ENCODE data around the gene CCDC57.

The CCDC57 gene

GRCh38 chr17:82232322-82232820 lies 19.7 kb upstream of the CCDC57 start:
- Histone ChIP-seq H3K36me3 (ENCODE audit: control insufficient read depth in 1 of 2, insufficient read depth in 2 of 2, low read length in 2 of 2) (peaks cover 0 to 3% of the 10 kb centered on the region in 2 donors), H3K4me1 (ENCODE audit: control insufficient read depth in 1 of 2, insufficient read depth in 2 of 2, low read length in 2 of 2) (peaks cover 0 to 37% of the 10 kb centered on the region in 2 donors), H3K9me3 (ENCODE audit: control insufficient read depth in 1 of 2, low read length in 2 of 2) (no peaks in the 10 kb centered on the region), H3K4me3 (ENCODE audit: low read depth in 1 of 2, low read length in 2 of 2) (peak overlapping the region in 1 of 2 donors; percentile 73), H3K27ac (ENCODE audit: low read length) (no peak overlapping the region), H3K27me3 (ENCODE audit: low read depth, low read length) (no peaks in the 10 kb centered on the region)

DNA sequence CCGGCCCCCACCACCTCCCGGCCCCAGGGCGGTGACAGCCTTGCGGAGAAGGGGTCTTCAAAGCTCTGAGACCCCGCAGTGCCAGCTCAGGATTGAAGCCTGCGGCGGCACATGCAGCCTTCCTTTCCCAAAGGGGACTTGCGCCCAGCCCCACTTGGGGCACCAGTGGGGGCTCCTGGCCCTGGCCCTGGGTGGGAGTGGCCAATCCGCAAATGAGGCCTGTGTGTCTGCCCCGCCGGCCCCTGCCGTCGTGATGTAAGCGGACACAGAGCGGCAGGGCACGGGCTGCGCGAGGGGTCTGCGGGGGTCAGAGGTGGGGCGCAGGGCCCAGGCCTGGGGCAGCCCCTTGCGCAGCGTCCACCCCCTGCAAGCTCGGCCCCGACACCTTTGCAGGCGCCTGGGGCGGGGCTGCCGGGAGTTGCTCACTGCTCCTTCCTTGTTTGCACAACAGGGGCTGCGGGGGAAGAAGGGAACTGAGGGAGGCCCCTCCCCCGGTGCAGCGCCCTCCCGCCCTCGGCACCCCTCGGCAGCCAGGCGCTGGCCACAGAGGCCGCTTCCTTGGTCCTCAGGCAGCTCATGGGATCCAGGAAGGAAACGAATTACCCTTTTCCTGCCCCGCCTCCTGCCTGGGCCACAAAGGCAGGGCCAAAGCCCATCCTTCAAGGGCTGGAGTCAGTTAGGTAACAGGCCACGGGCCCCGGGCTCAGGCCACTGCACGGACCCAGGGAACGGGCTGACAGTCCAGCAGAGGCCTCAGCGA lies 19.1 kb upstream of the CCDC57 start:
- H3K36me3 ChIP-seq (ENCODE audit: control insufficient read depth in 1 of 2, insufficient read depth in 2 of 2, low read length in 2 of 2) = no peaks in the 10 kb centered on the region
- H3K4me1 ChIP-seq (ENCODE audit: control insufficient read depth in 1 of 2, insufficient read depth in 2 of 2, low read length in 2 of 2) = peaks cover 0 to 36% of the 10 kb centered on the region in 2 donors
- no peaks in the 10 kb centered on the region for H3K9me3 ChIP-seq (ENCODE audit: control insufficient read depth in 1 of 2, low read length in 2 of 2)
- H3K4me3 ChIP-seq (ENCODE audit: low read depth in 1 of 2, low read length in 2 of 2) = peak overlapping the region; percentile 52 to 73
- H3K27ac ChIP-seq (ENCODE audit: low read length) = peak overlapping the region; percentile 31
- H3K27me3 ChIP-seq (ENCODE audit: low read depth, low read length) = no peaks in the 10 kb centered on the region

GRCh38 chr17:82231312-82231561 lies 18.6 kb upstream of the CCDC57 start:
- Histone ChIP-seq H3K27ac (ENCODE audit: low read length) (peak overlapping the region; percentile 31), H3K4me1 (ENCODE audit: control insufficient read depth in 1 of 2, insufficient read depth in 2 of 2, low read length in 2 of 2) (peaks cover 0 to 31% of the 10 kb centered on the region in 2 donors), H3K4me3 (ENCODE audit: low read depth in 1 of 2, low read length in 2 of 2) (peak overlapping the region; percentile 52 to 73), H3K27me3 (ENCODE audit: low read depth, low read length) (no peaks in the 10 kb centered on the region), H3K36me3 (ENCODE audit: control insufficient read depth in 1 of 2, insufficient read depth in 2 of 2, low read length in 2 of 2) (no peaks in the 10 kb centered on the region), H3K9me3 (ENCODE audit: control insufficient read depth in 1 of 2, low read length in 2 of 2) (no peaks in the 10 kb centered on the region)

GRCh38 chr17:82230609-82231311 lies 18.1 kb upstream of the CCDC57 start:
- H3K9me3 ChIP-seq (ENCODE audit: control insufficient read depth in 1 of 2, low read length in 2 of 2) = no peaks in the 10 kb centered on the region
- peaks cover 0 to 27% of the 10 kb centered on the region in 2 donors for H3K4me1 ChIP-seq (ENCODE audit: control insufficient read depth in 1 of 2, insufficient read depth in 2 of 2, low read length in 2 of 2)
- no peaks in the 10 kb centered on the region for H3K36me3 ChIP-seq (ENCODE audit: control insufficient read depth in 1 of 2, insufficient read depth in 2 of 2, low read length in 2 of 2)
- H3K27ac ChIP-seq (ENCODE audit: low read length) = peak overlapping the region; percentile 31
- peak overlapping the region; percentile 52 to 73 for H3K4me3 ChIP-seq (ENCODE audit: low read depth in 1 of 2, low read length in 2 of 2)
- no peaks in the 10 kb centered on the region for H3K27me3 ChIP-seq (ENCODE audit: low read depth, low read length)

GRCh38 chr17:82229698-82230608 lies 17.3 kb upstream of the CCDC57 start:
- Histone ChIP-seq H3K27me3 (ENCODE audit: low read depth, low read length) (no peaks in the 10 kb centered on the region), H3K9me3 (ENCODE audit: control insufficient read depth in 1 of 2, low read length in 2 of 2) (no peaks in the 10 kb centered on the region), H3K27ac (ENCODE audit: low read length) (peak overlapping the region; percentile 31), H3K4me1 (ENCODE audit: control insufficient read depth in 1 of 2, insufficient read depth in 2 of 2, low read length in 2 of 2) (peaks cover 0 to 21% of the 10 kb centered on the region in 2 donors), H3K4me3 (ENCODE audit: low read depth in 1 of 2, low read length in 2 of 2) (peak overlapping the region; percentile 52 to 73), H3K36me3 (ENCODE audit: control insufficient read depth in 1 of 2, insufficient read depth in 2 of 2, low read length in 2 of 2) (no peaks in the 10 kb centered on the region)

- peak within 1 kb of the TSS; percentile 52 to 73 for H3K4me3 ChIP-seq (ENCODE audit: low read depth in 1 of 2, low read length in 2 of 2)
- H3K27ac ChIP-seq (ENCODE audit: low read length) = peak within 1 kb of the TSS; percentile 39
- no peaks in the 10 kb centered on the region for H3K27me3 ChIP-seq (ENCODE audit: low read depth, low read length)
- peaks cover 0 to 21% of the 10 kb centered on the region in 2 donors for H3K4me1 ChIP-seq (ENCODE audit: control insufficient read depth in 1 of 2, insufficient read depth in 2 of 2, low read length in 2 of 2)
- no peaks in the 10 kb centered on the region for H3K9me3 ChIP-seq (ENCODE audit: control insufficient read depth in 1 of 2, low read length in 2 of 2)
- H3K36me3 ChIP-seq (ENCODE audit: control insufficient read depth in 1 of 2, insufficient read depth in 2 of 2, low read length in 2 of 2) = no peaks in the 10 kb centered on the region
Measured at GRCh38 chr17:82228842-82229697, 16.4 kb upstream of the CCDC57 start, which contains the start of gene SLC16A3. SLC16A3 (plus strand) TSS chr17:82229042; CDS start chr17:82236009, 6,967 bp downstream.

DNA sequence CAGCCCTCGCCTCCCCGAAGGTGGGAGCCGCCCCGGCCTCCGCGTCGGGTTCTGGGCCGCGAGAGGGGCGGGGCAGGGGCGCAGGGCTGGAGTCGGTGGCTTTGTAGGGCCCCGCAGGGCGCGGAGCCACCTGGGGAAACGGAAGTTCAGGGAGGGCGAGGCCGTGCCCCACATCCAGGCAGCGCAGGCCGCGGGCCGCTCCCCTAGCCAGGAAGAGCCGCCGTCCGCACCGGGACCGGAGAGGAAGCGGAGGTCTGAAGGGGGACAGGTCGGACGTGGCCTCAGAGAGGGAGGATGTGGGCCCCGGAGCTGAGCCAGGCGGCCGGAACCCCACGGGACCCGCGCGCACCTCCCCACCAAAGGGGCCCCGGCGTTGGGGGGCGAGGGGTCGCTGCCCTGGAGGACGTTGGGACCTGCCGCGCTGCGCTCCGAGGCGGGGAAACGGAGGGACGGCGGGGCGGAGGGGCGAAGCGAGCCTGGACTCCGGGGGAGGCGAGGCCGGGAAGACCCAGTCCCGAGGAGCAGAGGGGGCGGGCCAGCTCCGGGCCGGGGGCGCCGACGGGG lies 15.7 kb upstream of the CCDC57 start:
- Histone ChIP-seq H3K27ac (ENCODE audit: low read length) (peak overlapping the region; percentile 39), H3K9me3 (ENCODE audit: control insufficient read depth in 1 of 2, low read length in 2 of 2) (no peaks in the 10 kb centered on the region), H3K36me3 (ENCODE audit: control insufficient read depth in 1 of 2, insufficient read depth in 2 of 2, low read length in 2 of 2) (no peaks in the 10 kb centered on the region), H3K27me3 (ENCODE audit: low read depth, low read length) (no peaks in the 10 kb centered on the region), H3K4me3 (ENCODE audit: low read depth in 1 of 2, low read length in 2 of 2) (peak overlapping the region in 1 of 2 donors; percentile 43), H3K4me1 (ENCODE audit: control insufficient read depth in 1 of 2, insufficient read depth in 2 of 2, low read length in 2 of 2) (peaks cover 0 to 21% of the 10 kb centered on the region in 2 donors)

- peaks cover 0 to 21% of the 10 kb centered on the region in 2 donors for H3K4me1 ChIP-seq (ENCODE audit: control insufficient read depth in 1 of 2, insufficient read depth in 2 of 2, low read length in 2 of 2)
- H3K9me3 ChIP-seq (ENCODE audit: control insufficient read depth in 1 of 2, low read length in 2 of 2) = no peaks in the 10 kb centered on the region
- peak overlapping the region; percentile 39 for H3K27ac ChIP-seq (ENCODE audit: low read length)
- H3K4me3 ChIP-seq (ENCODE audit: low read depth in 1 of 2, low read length in 2 of 2) = peak overlapping the region in 1 of 2 donors; percentile 43
- H3K27me3 ChIP-seq (ENCODE audit: low read depth, low read length) = no peaks in the 10 kb centered on the region
- no peaks in the 10 kb centered on the region for H3K36me3 ChIP-seq (ENCODE audit: control insufficient read depth in 1 of 2, insufficient read depth in 2 of 2, low read length in 2 of 2)
Measured at GRCh38 chr17:82227629-82228277, 15.1 kb upstream of the CCDC57 start.

DNA sequence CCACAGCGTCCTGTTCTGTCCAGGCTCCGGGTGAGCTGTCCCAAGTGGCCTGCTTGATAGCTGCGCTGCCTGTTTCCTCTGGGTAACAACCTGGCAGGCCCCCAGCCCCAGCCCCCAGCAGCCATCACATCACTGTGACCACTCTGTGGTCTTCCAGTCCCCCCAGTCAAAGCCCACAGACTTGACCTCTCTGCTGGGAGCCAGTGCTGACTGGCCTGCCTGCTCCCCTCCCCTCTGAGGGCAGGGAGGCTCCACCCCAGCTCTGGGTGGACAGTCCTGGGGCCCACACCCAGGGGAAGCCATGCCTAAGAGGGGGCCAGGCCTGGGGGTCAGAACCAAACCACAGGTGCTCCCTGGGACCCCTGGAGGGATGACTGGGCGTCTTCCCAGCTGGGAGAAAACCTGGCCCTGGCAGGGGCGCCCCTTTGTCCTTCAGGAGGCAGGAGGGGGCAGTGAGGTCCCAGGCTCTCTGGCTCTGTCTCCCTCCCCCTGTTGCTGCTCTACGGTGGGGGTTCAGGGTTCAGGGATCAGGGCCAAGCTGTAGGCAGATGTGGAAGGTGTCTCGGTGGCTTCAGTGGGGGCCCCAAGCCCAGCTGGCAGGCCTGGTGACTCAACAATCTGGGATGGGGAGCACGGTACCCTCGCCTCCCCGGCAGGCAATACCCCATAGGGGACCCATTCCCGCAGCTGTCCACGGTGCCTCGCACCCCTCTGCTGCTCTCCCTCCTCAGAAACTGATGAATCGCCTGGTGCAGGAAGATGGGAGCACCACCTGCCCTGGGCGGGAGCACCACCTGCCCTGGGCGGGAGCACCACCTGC lies 14.4 kb upstream of the CCDC57 start:
- no peaks in the 10 kb centered on the region for H3K9me3 ChIP-seq (ENCODE audit: control insufficient read depth in 1 of 2, low read length in 2 of 2)
- no peaks in the 10 kb centered on the region for H3K27me3 ChIP-seq (ENCODE audit: low read depth, low read length)
- H3K4me3 ChIP-seq (ENCODE audit: low read depth in 1 of 2, low read length in 2 of 2) = no peak overlapping the region
- H3K27ac ChIP-seq (ENCODE audit: low read length) = no peak overlapping the region
- H3K4me1 ChIP-seq (ENCODE audit: control insufficient read depth in 1 of 2, insufficient read depth in 2 of 2, low read length in 2 of 2) = peaks cover 0 to 18% of the 10 kb centered on the region in 2 donors
- H3K36me3 ChIP-seq (ENCODE audit: control insufficient read depth in 1 of 2, insufficient read depth in 2 of 2, low read length in 2 of 2) = no peaks in the 10 kb centered on the region

Measured in muscle layer of duodenum (tissue), 2 donors.